ENCODE results near the gene MACROD2.
A peak's percentile ranks its signal among the peaks of the same experiment; 100 is the strongest.

MACROD2 gene

DNA sequence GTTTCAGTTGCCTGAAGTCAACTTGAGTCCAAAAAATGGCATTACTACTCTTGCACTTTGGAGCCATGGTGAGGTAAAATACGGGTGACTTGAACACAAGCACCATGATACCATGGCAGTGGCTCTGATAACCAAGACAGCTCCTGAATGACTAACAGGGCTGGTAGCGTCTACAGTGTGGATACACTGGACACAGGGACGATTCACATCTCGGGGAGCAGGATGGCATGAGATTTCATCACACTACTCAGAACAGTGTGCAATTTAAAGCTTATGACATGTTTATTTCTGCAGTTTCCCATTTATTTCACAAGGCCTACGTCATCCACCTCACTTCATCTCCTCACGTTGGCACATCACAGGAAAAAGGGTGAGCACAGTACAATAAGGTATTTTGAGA lies 1627.1 kb downstream of the MACROD2 start:
- DNase-seq = no peak

DNA sequence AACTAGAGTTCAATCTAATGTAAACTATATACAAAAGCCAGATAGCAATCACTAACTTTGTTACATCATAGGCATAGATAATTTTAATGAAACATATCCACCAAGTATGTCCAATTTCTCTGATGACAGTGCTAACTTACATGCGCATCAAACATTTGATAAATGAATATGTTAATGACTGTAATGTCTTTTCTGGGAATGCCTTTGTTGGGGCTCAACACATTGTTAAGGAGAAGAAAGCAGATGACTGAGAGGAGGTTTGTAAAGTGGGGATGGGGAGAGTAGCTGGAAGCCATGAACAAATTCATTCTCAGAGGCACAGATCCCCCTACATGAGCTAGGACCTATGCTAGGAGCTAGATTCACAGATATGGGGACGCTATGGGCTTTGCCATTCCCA lies 1627.9 kb downstream of the MACROD2 start:
- no peak for DNase-seq

DNA sequence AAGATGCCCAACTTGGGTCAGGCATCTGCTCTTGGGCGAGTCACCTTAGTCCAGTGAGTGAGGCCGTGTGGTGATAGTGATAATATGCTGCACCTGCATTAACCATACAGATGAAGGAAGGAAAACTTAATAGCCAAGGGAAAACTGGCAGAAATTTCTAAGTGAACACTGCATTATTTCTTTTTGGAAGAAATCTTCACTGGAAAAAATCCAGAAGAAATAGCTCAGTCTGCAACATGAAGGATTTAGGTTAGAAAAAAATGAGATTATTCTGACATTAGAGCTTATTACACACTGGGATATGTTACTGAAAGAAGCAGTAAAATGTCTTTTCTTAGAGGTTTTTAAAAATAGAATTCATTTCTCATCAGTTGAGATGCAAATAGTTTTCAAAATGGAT lies 1630.7 kb downstream of the MACROD2 start:
- no peak for DNase-seq

DNA sequence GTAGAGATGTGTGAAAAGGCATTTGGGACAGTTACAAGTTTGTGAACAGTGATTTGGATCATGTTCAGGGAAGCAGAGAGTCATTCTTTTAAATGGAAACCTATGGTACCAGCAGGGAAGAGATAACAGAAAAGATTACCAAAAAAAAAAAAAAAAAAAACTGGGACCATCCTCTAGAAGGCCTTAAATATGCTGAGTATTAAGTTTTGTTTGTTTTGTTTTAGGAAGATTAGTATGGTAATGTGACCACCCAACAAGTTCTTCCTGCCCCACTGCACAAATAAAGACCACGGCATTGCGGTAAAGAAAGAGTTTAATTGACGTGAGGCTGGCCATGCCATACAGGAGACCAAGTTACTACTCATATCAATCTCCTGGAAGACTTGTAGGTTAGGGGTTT lies 1631.8 kb downstream of the MACROD2 start:
- no peak for DNase-seq

DNA sequence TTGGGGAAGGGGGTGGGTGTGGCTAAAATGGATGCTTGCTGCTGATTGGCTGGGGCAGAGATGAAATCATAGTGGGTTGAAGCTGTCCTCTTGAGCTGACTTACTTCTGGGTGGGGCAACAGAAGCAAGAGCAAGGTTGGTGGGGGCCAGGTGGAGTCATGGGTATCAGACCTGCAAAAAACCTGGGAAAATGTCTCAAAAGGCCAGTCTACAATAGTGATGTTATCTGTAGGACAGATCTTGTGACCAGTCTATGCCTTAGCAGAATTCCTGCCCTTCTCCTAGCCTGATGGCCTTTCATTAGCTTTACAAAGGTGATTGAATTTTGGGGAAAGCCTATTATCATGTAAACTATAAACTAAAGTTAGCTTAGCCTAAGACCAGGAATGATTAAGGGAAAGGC lies 1632.2 kb downstream of the MACROD2 start:
- no peak for DNase-seq

DNA sequence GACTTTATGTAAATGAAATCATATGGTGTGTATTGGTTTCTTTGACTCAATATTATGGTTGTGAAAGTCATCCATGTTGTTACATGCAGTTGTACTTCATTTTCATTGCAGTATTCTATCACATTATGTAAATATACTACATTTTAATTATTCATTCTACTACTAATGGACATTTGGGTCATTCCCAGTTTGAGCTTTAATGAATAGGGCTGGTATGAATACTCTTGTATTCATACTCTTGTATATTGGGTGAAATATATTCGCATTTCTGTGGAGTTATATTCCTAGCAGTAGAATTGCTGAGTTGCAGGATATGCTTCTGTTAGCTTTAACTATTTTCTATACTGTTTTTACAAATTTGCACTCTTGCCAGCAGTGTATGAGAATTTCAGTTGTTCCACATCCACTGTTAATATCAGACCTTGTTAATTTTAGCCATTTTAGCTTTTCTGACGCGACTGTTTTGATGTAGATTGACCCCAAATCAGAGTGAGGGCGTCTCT lies 1633.6 kb downstream of the MACROD2 start:
- DNase-seq = no peak

DNA sequence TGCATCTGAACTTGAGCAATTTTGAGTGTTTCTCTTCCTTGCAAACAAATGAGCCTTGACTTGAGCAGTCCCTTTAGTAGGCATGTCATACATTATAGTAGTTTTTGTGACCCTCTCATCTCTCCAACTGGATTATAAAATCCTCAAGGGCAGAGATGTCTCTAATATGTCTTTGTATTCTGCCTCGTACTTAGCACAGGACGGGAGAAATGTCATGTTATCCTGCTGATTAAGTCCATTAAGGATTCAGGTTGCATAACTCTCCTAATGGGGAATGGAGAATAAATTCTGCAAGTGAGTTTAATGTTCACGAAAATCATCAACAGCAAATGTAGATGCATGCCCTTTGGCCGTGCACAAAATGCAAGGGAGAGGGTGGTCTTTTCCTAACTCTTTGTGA lies 1635.0 kb downstream of the MACROD2 start:
- DNase-seq = no peak

DNA sequence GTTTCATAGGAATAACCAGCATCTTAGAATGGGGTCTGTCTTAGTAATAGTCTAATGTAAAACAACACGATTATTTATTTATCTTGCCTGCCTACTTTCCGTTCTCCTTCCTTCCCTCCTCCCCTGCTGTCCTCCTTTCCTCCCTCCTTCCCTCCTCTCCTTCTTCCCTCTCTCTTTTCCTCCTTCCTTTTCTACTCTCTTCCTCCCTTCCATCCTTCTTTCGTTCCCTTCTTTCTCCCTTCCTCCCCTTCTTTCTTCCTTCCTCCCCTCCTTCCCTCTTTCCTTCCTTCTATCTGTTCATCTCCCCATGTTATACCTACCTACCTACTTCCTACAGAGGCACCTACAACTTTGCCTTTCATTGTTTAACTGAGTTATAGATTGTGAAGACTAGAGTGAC lies 1637.4 kb downstream of the MACROD2 start:
- no peak for DNase-seq

DNA sequence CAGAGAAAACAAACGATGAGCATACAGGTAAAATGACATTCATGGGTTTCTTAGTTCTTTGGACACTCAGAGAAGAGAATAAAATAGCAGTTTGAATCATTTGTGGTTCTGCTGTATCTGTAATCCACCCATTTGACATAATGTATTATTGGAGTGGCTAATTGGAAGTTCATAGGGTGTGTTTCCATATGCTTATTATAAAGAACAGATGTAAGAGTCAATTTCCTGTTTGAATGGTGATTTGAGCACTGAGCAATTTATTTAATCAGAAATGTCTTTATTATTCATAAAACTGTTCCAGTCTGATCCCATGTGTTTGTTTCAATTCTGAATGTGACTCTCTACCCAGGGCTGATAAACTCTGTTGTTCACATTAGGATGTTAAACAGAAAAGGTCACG lies 1638.8 kb downstream of the MACROD2 start:
- DNase-seq = no peak

DNA sequence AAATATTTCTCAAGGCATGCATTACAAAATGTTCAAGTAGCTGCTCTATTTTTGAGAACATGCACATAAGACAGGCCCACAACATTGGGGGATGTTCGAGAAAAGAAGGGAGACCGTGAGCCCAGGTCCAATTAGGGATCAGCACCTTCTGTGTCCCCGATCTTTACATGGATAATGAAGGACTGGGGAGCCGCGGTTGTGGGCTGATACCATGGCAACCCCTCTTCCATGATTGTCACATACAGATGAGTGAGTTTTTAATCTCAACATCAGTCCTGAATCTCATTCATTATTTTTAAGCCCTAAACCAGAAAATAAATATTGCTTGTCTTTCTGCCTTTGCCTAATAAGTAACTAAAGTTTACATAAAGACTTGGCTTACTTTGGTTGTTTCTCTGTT lies 1642.2 kb downstream of the MACROD2 start:
- no peak for DNase-seq

DNA sequence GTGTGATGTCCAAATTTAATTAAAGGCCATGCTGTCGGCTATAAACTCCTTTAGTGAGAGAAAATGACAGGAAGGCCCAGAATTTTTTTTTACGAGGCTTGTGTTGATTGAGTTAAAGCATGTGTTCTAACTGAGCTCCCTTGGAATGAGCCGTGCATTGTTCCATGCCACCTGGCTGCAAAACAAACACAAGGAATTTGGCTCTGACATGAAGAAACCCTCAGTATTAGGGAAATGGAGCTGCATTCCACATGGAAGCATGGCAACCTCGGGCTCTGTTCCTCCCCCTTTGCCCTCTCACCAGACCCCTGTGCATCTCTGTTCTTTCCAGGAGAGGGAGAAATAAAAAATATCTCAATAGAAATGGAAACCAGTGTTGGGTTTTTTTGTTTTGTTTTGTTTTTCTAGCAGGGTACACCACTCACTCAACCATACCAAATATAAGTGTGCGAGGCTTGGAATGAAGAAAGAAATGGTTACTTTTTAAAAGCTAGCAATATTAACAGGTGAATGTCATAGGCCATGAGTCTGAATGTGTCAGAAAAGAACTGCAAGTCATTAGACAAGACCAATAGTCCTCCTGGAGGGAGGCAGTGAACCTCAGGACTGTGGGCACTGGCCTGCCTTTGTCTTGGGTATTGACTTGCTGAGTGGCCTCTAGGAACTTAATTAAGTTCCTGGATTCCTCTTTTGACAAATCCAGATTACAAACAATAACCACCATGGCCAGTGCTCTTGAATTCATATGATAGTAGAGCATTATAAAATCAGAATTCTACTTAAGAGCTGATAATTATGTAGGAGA lies 1642.8 kb downstream of the MACROD2 start:
- DNase-seq = no peak

DNA sequence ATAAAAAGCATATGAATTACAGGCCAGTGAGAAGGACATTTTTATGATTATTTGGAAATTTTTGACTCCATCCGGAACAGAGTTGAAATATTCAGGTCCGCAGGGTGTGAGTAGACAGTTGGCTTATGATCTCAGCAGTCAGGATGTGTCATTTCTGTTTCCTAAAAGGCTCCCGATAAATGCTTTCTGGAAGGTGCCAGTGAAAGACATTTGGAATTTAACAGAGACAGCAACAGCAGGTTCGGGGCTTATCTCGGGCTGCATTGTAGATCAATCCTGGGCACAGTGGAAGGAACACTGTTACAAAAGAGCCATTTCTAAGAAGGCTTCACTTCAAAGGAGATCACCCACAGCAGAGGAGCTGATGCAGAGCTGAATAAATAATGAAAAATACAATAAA lies 1643.5 kb downstream of the MACROD2 start:
- DNase-seq = no peak

DNA sequence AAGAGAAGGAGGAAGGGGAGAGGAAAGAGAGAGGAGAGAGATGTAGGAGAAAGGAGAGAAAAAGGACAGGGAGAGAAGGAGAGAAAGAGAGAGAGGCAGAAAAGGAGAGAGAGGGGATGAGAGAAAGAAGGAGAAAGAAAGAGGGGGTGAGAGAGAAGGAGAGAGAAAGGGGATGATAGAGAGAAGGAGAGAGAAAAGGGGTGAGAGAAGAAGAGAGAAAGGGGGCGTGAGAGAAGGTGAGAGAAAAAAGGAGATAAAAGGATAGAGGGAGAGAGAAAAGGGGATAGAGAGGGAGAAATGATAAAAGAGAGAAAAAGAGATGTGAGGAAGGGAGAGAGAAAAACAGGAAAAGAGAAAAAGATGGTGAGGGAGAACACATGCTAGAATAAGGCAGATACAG lies 1644.5 kb downstream of the MACROD2 start:
- no peak for DNase-seq

DNA sequence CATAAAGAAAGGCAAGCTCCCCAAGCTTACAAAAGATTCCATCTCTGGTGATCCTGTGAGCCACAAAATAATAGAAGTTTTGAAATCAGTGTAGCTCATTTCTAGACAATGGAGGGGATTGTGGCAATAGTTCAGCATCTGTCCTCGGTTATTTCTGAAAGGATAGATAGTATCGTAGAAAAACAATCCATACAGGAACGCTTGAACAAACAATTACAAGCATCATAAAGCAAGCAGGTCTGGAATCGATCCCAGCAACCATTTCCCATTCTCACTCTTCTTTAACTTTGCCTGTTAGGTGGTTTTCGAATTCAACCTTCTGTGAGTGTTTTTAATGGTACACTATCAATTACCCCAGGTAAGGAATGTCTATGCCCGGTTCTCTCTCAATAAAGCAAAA lies 1646.8 kb downstream of the MACROD2 start:
- no peak for DNase-seq

DNA sequence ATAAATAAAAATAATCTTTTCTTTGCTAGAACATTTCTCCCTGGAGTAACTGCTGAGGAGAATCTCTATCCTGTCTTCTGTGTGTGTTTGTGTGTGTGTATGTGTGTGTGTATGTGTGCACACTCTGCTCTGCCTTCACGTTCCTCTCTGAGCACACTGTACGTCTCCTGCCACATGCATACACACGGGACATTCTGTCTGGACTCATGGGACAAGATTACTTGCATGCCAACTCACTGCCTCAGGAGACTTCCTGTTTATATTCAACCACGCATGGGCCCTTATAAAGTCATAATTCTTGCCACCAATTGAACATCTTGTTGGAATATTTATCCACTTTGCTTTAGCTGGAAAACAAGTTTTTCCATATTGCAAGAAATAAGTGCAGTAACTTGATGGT lies 1647.4 kb downstream of the MACROD2 start:
- no peak for DNase-seq

DNA sequence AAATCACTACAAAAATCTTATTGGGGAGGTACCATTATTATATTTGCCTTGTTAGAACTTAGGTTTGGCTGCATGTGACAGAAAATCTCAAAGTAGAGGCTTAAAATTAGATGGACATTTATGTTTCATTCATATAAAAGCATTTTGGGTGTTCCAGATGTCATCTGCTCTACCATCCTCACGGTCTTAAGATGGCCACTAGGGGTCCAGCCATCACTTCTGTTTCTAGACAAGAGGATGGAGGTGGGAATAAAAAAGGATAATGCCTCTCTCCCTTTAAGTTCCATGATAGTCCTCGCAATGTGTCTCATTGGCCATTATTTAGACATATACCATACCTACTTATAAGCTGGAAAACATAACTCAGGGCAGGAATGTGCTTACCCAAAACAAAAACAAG lies 1648.4 kb downstream of the MACROD2 start:
- no peak for DNase-seq

DNA sequence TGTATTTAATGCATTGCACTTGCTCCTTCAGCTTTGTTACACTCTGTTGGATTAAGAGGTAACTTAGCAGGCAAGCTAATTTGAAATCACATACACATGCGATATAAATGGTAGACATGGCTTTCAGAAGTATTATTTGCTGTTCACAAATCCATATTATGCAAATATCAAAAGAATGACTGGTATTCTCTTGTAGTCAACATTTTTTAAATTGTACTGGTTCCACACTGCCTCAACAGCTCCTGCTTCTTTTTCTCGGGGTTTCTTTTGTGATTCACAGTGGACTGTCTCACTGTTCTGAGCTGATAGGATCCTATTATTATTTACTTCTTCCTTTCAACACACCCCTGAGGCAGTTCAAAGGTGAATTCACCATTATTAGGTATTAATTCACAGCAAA lies 1650.5 kb downstream of the MACROD2 start:
- no peak for DNase-seq

DNA sequence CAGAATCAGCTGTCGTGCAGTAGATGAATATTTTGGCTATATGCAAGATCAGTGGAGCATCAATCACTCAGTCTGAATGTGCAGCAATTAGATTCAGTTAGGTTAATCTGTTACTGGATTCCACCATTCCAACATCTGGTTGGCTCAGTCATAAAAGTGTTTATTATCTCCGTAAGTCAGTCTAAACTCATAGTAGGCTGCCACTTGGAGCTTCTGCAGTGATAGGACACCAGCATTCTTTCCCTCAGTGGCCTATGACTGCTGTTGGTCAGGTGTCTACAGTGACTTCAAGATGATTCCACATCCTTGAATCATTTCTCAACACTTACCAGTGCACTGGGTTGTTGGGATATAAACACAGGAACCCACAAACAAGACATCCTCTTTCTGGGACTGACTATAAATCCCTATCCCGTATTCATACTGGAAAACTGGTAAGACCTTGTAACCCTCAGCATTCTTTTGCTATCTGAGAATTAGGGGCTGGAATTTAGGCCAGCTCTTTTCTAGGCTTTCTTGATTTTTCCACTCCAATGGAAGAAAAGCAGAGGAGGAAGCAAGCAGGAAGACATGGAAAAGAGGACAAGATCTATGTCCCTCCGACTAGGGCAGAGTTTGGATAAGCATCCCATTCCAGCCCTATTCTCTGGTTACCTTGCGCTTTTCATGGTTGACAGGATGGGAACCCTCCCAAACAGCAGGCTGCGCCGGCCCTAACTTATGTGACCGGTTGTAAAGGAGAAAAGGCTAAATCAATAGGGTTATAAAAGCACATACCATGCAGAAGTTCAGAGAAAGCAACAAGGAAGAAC lies 1658.3 kb downstream of the MACROD2 start:
- DNase-seq = no peak

DNA sequence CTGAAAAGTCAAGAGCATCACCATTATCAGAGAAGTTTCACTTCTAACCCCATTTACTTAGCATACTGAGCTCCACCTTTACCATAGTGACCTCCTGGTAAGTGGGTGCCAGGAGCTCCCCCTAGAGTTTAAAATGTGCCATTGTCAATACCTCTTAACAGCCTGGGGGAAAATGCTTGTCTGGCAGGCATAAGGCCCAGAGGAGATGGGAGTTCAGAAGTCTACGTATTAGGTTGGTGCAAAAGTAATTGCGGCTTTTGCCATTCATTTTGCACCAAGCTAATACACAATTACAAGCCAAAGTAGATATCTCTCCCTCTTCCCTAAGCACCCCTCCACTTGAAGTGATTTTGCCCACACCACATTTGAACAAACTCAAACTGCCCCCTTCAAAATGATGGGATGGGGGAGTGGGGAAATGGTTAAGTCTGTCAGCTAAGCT lies 1658.9 kb downstream of the MACROD2 start:
- peak; percentile 19 for DNase-seq

DNA sequence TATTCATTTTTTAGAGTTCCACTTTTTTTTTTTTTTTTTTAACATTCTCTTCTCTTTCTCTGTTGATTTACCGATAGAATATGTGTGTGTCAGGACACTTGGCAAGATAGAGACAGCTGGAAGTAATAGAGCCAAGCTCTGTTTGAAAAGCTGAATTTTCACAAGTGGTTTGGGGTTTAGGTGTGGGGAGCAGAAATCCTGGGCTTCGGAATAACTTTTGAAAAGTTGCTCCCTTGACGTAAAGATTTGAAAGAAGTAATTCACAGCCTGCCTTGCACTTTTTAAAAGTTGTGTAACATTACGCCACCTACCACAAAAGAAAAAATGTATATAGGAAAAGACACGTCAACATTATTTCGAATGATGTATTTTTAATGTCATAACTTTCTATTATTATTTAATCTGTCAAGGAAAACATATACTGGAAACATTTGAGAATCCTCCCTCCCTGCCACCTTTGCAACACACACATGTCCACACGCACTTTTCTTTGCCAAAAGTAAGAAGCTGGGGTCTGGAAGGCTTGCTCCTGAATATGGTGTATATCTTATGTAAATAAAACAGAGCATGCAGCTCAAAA lies 1660.1 kb downstream of the MACROD2 start:
- DNase-seq = no peak

DNA sequence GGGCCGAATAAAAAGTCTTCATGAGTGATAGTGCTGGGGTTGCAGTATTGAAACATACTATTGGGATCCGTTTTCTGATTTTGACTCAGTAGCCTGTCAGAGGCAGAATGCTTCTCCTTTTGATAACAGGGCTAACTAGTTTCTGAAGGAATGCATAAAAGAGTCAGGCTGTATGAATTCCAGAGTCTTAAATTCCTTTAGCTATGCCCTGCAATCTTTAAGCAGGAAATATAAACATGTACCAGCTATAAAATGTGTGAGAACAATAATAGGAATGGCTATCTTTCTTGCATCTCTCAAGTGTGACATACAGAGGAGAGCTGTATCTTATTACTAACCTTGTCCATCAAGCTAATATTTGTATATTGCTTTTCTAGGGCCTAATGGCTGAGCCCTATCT lies 1660.8 kb downstream of the MACROD2 start:
- no peak for DNase-seq

DNA sequence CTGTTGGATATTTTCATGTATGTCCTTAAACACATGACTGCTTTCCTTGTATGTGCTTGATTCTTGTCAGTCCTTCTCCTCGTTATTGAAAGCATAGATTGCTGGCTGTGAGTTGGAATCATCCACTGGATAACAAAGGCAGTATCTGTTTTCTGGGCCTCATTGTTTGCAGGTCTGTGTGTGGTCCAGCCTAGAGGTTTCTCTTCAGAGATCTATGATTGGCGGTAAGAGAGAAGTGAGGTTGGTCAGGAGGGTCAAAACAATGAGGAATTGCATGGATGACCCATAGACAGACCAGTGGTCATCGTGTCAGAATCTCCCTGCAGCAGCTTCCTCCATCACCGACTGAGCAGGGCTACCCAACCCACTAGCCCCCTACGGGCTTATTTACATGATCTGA lies 1663.0 kb downstream of the MACROD2 start:
- DNase-seq = no peak

DNA sequence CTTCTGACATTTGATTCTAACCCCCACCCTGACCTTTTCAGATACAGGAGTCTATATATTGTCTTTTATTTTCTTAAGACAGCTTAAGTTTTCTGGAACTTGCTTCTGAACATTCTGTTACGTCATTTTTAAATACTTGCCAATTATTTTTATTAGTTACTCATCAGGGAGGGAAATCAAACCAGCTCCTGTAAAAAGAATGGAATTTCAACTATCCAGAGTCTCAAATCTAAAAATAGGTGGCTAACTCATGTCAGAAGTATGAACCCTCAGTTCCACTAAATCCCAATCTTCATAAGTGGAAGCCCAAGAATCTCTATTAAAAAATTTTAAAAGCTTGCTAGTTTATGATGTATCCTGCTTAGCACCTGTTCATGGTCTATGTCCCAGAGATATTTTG lies 1677.9 kb downstream of the MACROD2 start:
- no peak for DNase-seq

All from NCI-H2029 (cell line).